SH-SY5Y (cell line): ENCODE measurements around the gene ADH6.

Experiments
- GATA2 ChIP-seq: IDR thresholded peaks from 2 replicates; pipeline ENCODE4 v1.6.1; 2011; ENCODE audit warnings: mild to moderate bottlenecking, low read depth, low read length
- GATA3 ChIP-seq: IDR thresholded peaks from 2 replicates; pipeline ENCODE4 v1.6.1; 2011; ENCODE audit warnings: low read depth, mild to moderate bottlenecking, low read length, moderate library complexity

GRCh38 chr4:99161373-99162099 is 57.5 kb downstream of the ADH6 start:
- TF ChIP-seq GATA2 (no peak), GATA3 (no peak)
